HFFc6 (cell line): ENCODE measurements around the gene ADK. TPM values are rescaled to one million over a fixed set of nuclear protein-coding genes. Genes with fewer than 3 reads are reported as not detected.
A peak's percentile ranks its signal among the peaks of the same experiment; 100 is the strongest.

Experiments used
- DNase-seq: peaks from one replicate; pipeline ENCODE4 v3.0.0-alpha.2; 2018
- H3K27ac Mint-ChIP-seq: 2 replicates; pipeline ENCODE4 v1.8.0; 2020; ENCODE audit warnings: mild to moderate bottlenecking, mixed read lengths
- H3K27me3 Mint-ChIP-seq: 2 replicates; pipeline ENCODE4 v1.8.0; 2021; ENCODE audit warnings: mild to moderate bottlenecking, moderate library complexity, mixed read lengths; ENCODE audit not compliant: insufficient read depth
- H3K36me3 Mint-ChIP-seq: 2 replicates; pipeline ENCODE4 v1.8.0; 2021; ENCODE audit warnings: low read depth, mixed read lengths
- H3K4me1 Mint-ChIP-seq: 2 replicates; pipeline ENCODE4 v1.8.0; 2020; ENCODE audit warnings: low read depth, mixed read lengths
- H3K4me3 Mint-ChIP-seq: 2 replicates; pipeline ENCODE4 v1.8.0; 2020; ENCODE audit warnings: mild to moderate bottlenecking, moderate library complexity, mixed read lengths
- H3K9me3 Mint-ChIP-seq: 2 replicates; pipeline ENCODE4 v1.8.0; 2020; ENCODE audit warnings: mild to moderate bottlenecking, mixed read lengths
- CTCF ChIP-seq: fragments of 200-600 bp; sonication (generic); IDR thresholded peaks from 2 replicates; pipeline ENCODE4 v1.5.0; 2021; ENCODE audit warnings: antibody characterized with exemption, mild to moderate bottlenecking
- total RNA-seq, 6 experiments: library from RNA; stranded (reverse); fragmentation: NEBNext Ultra II Directional; extraction: Animal tissue kit (Norgen Biotek cat#: 25700); gene quantifications; 2 replicates in 1 of 6; 3 replicates in 5 of 6; pipeline ENCODE4 v1.2.3, GENCODE V29; 2021

The ADK gene
- total RNA-seq, 6 experiments from 2014 or later, result 74.1 to 97.6 (median 86.0) TPM

GRCh38 chr10:74176380-74177139, 25.5 kb downstream of the ADK start:
- peak; percentile 97 for DNase-seq
- H3K27ac Mint-ChIP-seq, result peak overlapping the region; percentile 99
- peaks cover 37% of the 10 kb centered on the region for H3K4me1 Mint-ChIP-seq
- H3K27me3 Mint-ChIP-seq, result no peaks in the 10 kb centered on the region; the same call in 1 of the 2 replicates
- H3K36me3 Mint-ChIP-seq, result peaks cover 9% of the 10 kb centered on the region
- no peaks in the 10 kb centered on the region for H3K9me3 Mint-ChIP-seq
- no peak for TF ChIP-seq CTCF
- peak overlapping the region; percentile 95 for H3K4me3 Mint-ChIP-seq

- Mint-ChIP-seq H3K4me3 (peak overlapping the region; percentile 95), H3K9me3 (no peaks in the 10 kb centered on the region), H3K4me1 (peaks cover 41% of the 10 kb centered on the region), H3K27me3 (no peaks in the 10 kb centered on the region; the same call in 1 of the 2 replicates), H3K27ac (peak overlapping the region; percentile 99), H3K36me3 (peaks cover 9% of the 10 kb centered on the region)
- no peak for TF ChIP-seq CTCF
- peak; percentile 34 for DNase-seq
These were observed 26.2 kb downstream of the ADK start for GRCh38 chr10:74177140-74177677.

- no peak for TF ChIP-seq CTCF
- DNase-seq, result no peak
- Mint-ChIP-seq H3K27ac (peak overlapping the region; percentile 81), H3K4me1 (peaks cover 41% of the 10 kb centered on the region), H3K9me3 (no peaks in the 10 kb centered on the region), H3K36me3 (peaks cover 9% of the 10 kb centered on the region), H3K4me3 (peak overlapping the region; percentile 95), H3K27me3 (no peaks in the 10 kb centered on the region; the same call in 1 of the 2 replicates)
These were observed 27.2 kb downstream of the ADK start for GRCh38 chr10:74178042-74178791.

GRCh38 chr10:74179111-74179710, 28.2 kb downstream of the ADK start:
- Mint-ChIP-seq H3K4me1 (peaks cover 41% of the 10 kb centered on the region), H3K9me3 (no peaks in the 10 kb centered on the region), H3K27ac (peak overlapping the region; percentile 81), H3K4me3 (peak overlapping the region; percentile 95), H3K27me3 (no peaks in the 10 kb centered on the region; the same call in 1 of the 2 replicates), H3K36me3 (peaks cover 9% of the 10 kb centered on the region)
- DNase-seq, result no peak
- no peak for TF ChIP-seq CTCF

GRCh38 chr10:74186678-74187077, 35.7 kb downstream of the ADK start:
- H3K27me3 Mint-ChIP-seq, result no peaks in the 10 kb centered on the region; the same call in 1 of the 2 replicates
- TF ChIP-seq CTCF, result no peak
- H3K27ac Mint-ChIP-seq, result peak overlapping the region; percentile 71
- H3K4me1 Mint-ChIP-seq, result peaks cover 63% of the 10 kb centered on the region
- DNase-seq, result no peak
- H3K4me3 Mint-ChIP-seq, result no peak overlapping the region; the same call in 1 of the 2 replicates
- H3K9me3 Mint-ChIP-seq, result no peaks in the 10 kb centered on the region
- H3K36me3 Mint-ChIP-seq, result peaks cover 9% of the 10 kb centered on the region
